GM12865 (cell line): ENCODE data around the gene UBASH3A.

ENCODE experiments used
- DNase-seq: peaks from one replicate; pipeline ENCODE4 v3.0.0; 2010; ENCODE audit warnings: low read depth
- H3K4me3 ChIP-seq: 2 replicates; pipeline ENCODE4 v1.5.1; 2011; ENCODE audit warnings: mild to moderate bottlenecking, low read depth, low read length, control low read depth
- CTCF ChIP-seq: IDR thresholded peaks from 2 replicates; pipeline ENCODE4 v1.5.1; 2011; ENCODE audit warnings: low read length, control low read depth, low read depth, inconsistent platforms; ENCODE audit not compliant: insufficient read depth; ENCODE audit errors: missing control alignments

UBASH3A gene

GRCh38 chr21:42426876-42427480, 23.3 kb downstream of the UBASH3A start:
- DNase-seq = no peak
- no peak overlapping the region for H3K4me3 ChIP-seq
- no peak for TF ChIP-seq CTCF

GRCh38 chr21:42427809-42428419, 24.2 kb downstream of the UBASH3A start:
- DNase-seq = no peak
- TF ChIP-seq CTCF = no peak
- H3K4me3 ChIP-seq = no peak overlapping the region

- no peak for TF ChIP-seq CTCF
- H3K4me3 ChIP-seq = no peak overlapping the region
- no peak for DNase-seq
Measured at GRCh38 chr21:42429021-42429420, 25.3 kb downstream of the UBASH3A start.

- no peak for DNase-seq
- TF ChIP-seq CTCF = no peak
- no peak overlapping the region for H3K4me3 ChIP-seq
Measured at GRCh38 chr21:42429856-42430255, 26.2 kb downstream of the UBASH3A start.

- DNase-seq = no peak
- H3K4me3 ChIP-seq = no peak overlapping the region
- TF ChIP-seq CTCF = no peak
Measured at GRCh38 chr21:42430521-42430920, 26.8 kb downstream of the UBASH3A start.

- no peak overlapping the region for H3K4me3 ChIP-seq
- no peak for DNase-seq
- TF ChIP-seq CTCF = no peak
Measured at GRCh38 chr21:42431196-42431595, 27.5 kb downstream of the UBASH3A start.

GRCh38 chr21:42432695-42433094, 29.0 kb downstream of the UBASH3A start:
- TF ChIP-seq CTCF = no peak
- no peak overlapping the region for H3K4me3 ChIP-seq
- DNase-seq = no peak
